Amygdala (tissue), 56 donors: ENCODE data around the gene CCM2L.

Source experiments
- DNase-seq, 56 donors: peaks; one replicate each; lab custom pipeline; 2025; lab: John Stamatoyannopoulos, UW

The CCM2L gene

GRCh38 chr20:32078791-32079190, 68.6 kb downstream of the CCM2L start:
- DNase-seq: peak in 1 of 56 donors; percentile 14

GRCh38 chr20:32079655-32080109, 69.4 kb downstream of the CCM2L start:
- no peak for DNase-seq

GRCh38 chr20:32080783-32081182, 70.5 kb downstream of the CCM2L start:
- no peak for DNase-seq
